Left ventricle myocardium inferior (tissue), 1 donor: ENCODE results near the gene TAF1B. TPM values are rescaled to one million over a fixed set of nuclear protein-coding genes. Genes with fewer than 3 reads are reported as not detected.

Experiments
- DNase-seq: peaks from one replicate; pipeline ENCODE4 v3.0.0-alpha.2; 2020
- H3K27ac ChIP-seq: fragments of 200-600 bp; replicated peaks from 2 replicates; pipeline ENCODE4 v1.8.0; 2021
- H3K27me3 ChIP-seq: fragments of 200-600 bp; 2 replicates; pipeline ENCODE4 v1.8.0; 2021; ENCODE audit warnings: low read depth
- H3K36me3 ChIP-seq: fragments of 200-600 bp; 2 replicates; pipeline ENCODE4 v1.8.0; 2021
- H3K4me1 ChIP-seq: fragments of 200-600 bp; 2 replicates; pipeline ENCODE4 v1.8.0; 2021
- H3K4me3 ChIP-seq: fragments of 200-600 bp; 2 replicates; pipeline ENCODE4 v1.8.0; 2021; ENCODE audit warnings: mild to moderate bottlenecking, moderate library complexity
- H3K9me3 ChIP-seq: fragments of 200-600 bp; replicated peaks from 2 replicates; pipeline ENCODE4 v1.8.0; 2021
- CTCF ChIP-seq: fragments of 200-600 bp; IDR thresholded peaks from 2 replicates; pipeline ENCODE4 v1.8.0; 2021; ENCODE audit warnings: antibody characterized with exemption, mild to moderate bottlenecking, borderline replicate concordance
- intact Hi-C: fragments of 100-400 bp; cut with micrococcal nuclease; formaldehyde crosslinking; loops from one replicate; pipeline ENCODE4 v1.11.0; 2022
- total RNA-seq: library from RNA; stranded (reverse); fragmentation: NEBNext Ultra II Directional; extraction: Animal tissue kit (Norgen Biotek cat#: 25700); gene quantifications from one replicate; pipeline ENCODE4 v1.2.1, GENCODE V29; 2021
- donor health status: DM: no; HTN: yes; CAD: no; lungs with severe emphysema.

TAF1B gene
- total RNA-seq, 1 donor from 2014 or later = 4.2 TPM

GRCh38 chr2:9811216-9811615, 32.1 kb upstream of the TAF1B start:
- TF ChIP-seq CTCF = no peak
- H3K4me3 ChIP-seq = no peak overlapping the region
- no peaks in the 10 kb centered on the region for H3K9me3 ChIP-seq
- intact Hi-C loops = no loop called here
- DNase-seq = no peak
- no peaks in the 10 kb centered on the region for H3K36me3 ChIP-seq
- no peak overlapping the region for H3K27ac ChIP-seq
- peaks cover 17% of the 10 kb centered on the region for H3K4me1 ChIP-seq
- H3K27me3 ChIP-seq = no peaks in the 10 kb centered on the region

- intact Hi-C loops = no loop called here
- no peaks in the 10 kb centered on the region for H3K27me3 ChIP-seq
- H3K4me1 ChIP-seq = peaks cover 17% of the 10 kb centered on the region
- H3K36me3 ChIP-seq = no peaks in the 10 kb centered on the region
- H3K9me3 ChIP-seq = no peaks in the 10 kb centered on the region
- no peak overlapping the region for H3K4me3 ChIP-seq
- DNase-seq = no peak
- TF ChIP-seq CTCF = no peak
- no peak overlapping the region for H3K27ac ChIP-seq
Measured at GRCh38 chr2:9811679-9812511, 31.4 kb upstream of the TAF1B start.

- H3K4me3 ChIP-seq = no peak overlapping the region
- intact Hi-C loops = no loop called here
- H3K4me1 ChIP-seq = peaks cover 17% of the 10 kb centered on the region
- H3K36me3 ChIP-seq = no peaks in the 10 kb centered on the region
- H3K27ac ChIP-seq = no peak overlapping the region
- H3K27me3 ChIP-seq = no peaks in the 10 kb centered on the region
- no peaks in the 10 kb centered on the region for H3K9me3 ChIP-seq
- no peak for TF ChIP-seq CTCF
- no peak for DNase-seq
Measured at GRCh38 chr2:9812945-9813311, 30.3 kb upstream of the TAF1B start.

GRCh38 chr2:9813312-9814128, 29.8 kb upstream of the TAF1B start:
- Histone ChIP-seq H3K4me3 (peak overlapping the region; percentile 45), H3K36me3 (no peaks in the 10 kb centered on the region), H3K4me1 (peaks cover 17% of the 10 kb centered on the region), H3K27ac (no peak overlapping the region), H3K9me3 (no peaks in the 10 kb centered on the region), H3K27me3 (no peaks in the 10 kb centered on the region)
- TF ChIP-seq CTCF = peak; percentile 93
- intact Hi-C loops = no loop called here
- peak; percentile 68 for DNase-seq

GRCh38 chr2:9814129-9814868, 29.0 kb upstream of the TAF1B start:
- Histone ChIP-seq H3K9me3 (no peaks in the 10 kb centered on the region), H3K27me3 (no peaks in the 10 kb centered on the region), H3K36me3 (no peaks in the 10 kb centered on the region), H3K27ac (no peak overlapping the region), H3K4me1 (peaks cover 17% of the 10 kb centered on the region), H3K4me3 (peak overlapping the region; percentile 45)
- TF ChIP-seq CTCF = peak; percentile 4
- DNase-seq = no peak
- intact Hi-C loops = no loop called here
